NOMO-1 (cell line): Measurements from ENCODE around the gene OR2A7.
"Not testable (repeated sequence)": the region's sequence is repeated elsewhere in the genome, so short reads cannot be mapped to it uniquely, and the experiment has no call there.

ENCODE experiments used
- DNase-seq, 2 experiments: peaks; one replicate each; lab custom pipeline; 2025; ENCODE audit not compliant: unreplicated experiment in 2 of 2; lab: John Stamatoyannopoulos, UW

The OR2A7 gene

GRCh38 chr7:144255471-144255897 is 9.1 kb downstream of the OR2A7 start:
- no peak for DNase-seq

DNA sequence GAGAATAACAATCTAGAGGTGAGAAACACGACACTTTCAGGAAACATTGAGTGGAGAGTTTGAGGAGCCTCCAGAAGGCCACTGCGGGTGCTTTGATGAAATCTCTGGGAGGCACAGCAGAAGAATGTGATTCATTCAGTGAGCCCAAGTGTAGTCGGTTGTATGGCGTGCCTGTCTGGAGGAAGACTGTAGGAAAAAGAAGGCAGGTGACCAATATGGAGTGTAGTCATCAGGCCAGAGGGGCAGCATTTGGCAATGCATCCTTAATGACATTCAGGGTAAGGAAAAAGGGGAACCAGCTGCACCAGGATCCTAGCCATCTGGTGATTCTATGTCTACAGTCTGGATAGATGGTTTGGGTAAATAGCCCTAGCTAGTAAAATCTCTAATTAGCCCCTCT is 12.3 kb downstream of the OR2A7 start:
- DNase-seq, result not testable (repeated sequence)

DNA sequence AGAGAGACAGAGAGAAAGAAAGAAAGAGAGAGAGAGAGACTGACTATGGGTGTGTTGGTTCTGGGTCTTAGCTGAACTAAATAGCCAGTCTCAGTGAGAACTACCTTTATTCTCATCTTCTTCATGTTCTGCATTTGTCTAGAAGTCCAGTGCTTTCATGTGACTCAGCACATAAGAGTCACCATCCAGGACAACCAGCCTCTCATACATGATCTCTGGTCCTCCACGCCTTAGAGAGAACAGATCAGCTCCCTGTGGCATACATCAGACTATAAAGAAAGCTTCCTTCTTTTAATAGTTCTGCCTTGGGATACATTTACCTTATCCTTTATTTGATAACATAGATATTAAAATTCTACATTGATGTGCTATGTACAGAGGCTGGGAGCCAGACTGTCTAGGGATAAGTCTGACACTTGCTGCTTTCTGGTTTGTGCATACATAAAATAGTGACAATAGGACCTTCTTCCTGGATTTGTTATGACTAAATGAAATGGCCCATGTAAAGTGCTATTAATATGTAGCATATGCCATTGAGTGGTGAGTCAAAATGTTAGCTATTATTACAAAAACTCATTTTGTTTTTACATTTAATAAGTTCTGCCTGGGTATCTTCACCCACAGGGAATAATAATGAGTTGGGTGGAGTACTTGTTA is 16.8 kb downstream of the OR2A7 start:
- not testable (repeated sequence) for DNase-seq

DNA sequence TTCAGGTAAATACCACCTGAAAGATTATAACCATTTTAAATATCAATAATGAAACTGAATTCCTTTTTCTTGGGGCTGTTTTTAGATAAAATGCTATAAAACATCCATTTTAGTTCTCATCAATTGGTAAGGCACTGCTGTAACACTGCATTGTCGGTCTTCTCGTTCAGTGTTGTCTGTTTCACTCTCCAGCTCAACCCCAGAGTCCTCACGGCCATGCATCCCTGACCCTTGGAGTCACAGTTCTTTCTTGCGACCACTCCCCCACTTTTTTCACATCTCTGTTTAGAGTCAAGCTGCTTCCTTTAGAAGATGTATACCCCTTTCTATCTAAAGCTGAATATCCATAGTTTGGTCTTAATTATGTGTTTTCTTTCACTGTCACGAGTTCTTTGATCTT is 17.6 kb downstream of the OR2A7 start:
- DNase-seq, result not testable (repeated sequence)

DNA sequence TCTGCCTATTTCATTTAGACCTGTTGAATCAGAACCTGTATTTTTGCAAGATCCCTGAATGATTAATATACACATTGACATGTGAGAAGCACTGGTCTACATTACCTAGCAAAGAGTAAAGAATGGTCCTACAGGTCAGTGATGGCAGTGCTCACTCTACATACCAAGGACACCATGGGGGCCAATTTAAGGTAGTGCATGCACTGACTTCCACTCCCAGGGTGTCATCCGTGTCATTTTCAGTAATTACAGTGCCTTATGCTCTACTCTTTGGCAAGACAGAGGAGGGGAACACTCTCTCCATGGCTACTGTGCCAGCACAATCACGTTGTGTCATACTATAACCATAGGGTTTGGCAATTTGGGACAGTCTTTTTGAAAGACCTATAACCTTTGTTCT is 19.2 kb downstream of the OR2A7 start:
- not testable (repeated sequence) for DNase-seq

DNA sequence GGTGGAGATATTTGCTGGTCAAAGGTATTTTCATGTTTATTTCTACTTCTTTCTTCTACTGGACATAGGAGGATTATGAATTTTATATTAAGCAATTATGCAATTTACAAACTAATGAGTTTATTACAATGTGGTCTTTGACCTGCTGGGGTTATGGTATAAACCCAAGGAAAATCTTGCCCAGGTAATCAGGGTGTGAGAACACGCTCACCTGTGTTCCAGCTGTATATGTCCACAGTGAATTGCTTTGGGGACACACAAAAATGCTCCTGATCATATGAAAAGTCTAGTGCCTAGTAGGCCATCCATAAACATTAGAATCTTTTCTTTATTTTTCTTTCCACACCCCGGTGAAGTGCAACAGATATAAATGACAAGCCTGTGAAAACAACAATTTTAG is 25.2 kb downstream of the OR2A7 start, which contains the start of gene OR2A42:
Gene OR2A42, minus strand, starts transcription at position 241 of the 400 bp plus-strand sequence. CDS start 6,762 bp downstream, outside the sequence.
- not testable (repeated sequence) for DNase-seq

DNA sequence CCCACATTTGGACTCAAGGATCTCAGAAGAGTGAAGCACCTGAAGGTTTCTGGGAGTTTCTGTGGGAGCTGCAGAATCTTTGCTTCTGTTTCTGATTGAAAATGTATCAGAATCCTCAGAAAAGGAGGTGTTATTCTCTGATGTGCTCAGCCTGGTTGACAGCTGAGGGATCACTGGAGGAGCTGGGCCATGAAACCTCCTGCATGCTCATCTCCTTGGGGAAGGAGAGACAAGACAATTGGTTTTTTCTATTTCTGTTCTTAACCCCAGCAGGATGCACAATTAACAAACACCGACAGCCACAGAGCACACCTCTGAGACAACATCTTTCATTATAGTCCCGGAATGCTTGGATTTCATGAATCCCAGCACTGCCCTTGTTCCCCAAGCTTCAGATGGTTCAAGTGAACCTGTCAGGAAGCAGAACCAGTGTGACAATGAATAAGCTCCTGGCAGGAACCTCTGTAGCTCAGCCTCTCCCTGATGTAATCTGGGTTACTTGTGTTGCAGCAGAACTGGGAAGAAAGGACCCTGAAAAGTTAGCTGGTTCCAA is 26.0 kb downstream of the OR2A7 start:
- DNase-seq, result not testable (repeated sequence)

DNA sequence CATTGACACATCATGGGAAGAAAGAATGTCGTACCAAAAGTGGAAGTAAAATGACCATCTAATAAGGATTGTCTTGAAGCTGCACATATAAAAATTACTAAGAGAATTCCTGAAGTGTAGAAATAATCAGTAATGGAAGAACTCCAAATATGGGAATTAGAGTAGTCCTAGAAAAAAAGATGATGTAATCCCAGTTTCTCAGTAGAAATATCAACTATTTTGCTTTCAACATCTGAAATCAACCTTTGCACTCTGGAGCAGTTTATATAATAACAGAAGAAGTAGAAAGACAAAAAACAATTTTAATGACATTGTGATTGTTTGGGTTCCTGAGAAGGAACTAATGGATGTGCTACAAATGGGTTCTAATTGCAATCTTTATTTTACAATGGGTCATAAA is 31.6 kb downstream of the OR2A7 start:
- DNase-seq, result not testable (repeated sequence)

DNA sequence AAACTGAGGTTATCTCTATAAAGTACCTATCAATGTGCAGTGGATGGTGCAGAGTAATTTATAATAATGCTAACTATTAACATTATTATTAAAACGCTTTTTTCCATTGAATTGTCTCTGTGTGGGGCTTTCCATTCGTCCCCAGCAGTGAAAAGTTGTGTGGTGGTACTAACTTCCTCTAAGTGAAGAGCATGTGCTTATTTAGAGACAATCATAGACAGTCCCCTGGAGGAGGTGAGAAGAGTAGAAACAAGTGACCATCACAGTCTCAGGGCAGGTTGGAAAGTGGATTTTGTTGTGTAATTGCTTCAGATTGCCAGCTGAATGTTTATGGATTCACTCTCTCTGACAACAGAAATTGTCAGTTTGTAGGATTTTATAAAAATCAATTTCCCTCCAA is 33.6 kb downstream of the OR2A7 start:
- DNase-seq, result not testable (repeated sequence)

GRCh38 chr7:144228810-144229209 is 35.8 kb downstream of the OR2A7 start:
- DNase-seq, result not testable (repeated sequence)

DNA sequence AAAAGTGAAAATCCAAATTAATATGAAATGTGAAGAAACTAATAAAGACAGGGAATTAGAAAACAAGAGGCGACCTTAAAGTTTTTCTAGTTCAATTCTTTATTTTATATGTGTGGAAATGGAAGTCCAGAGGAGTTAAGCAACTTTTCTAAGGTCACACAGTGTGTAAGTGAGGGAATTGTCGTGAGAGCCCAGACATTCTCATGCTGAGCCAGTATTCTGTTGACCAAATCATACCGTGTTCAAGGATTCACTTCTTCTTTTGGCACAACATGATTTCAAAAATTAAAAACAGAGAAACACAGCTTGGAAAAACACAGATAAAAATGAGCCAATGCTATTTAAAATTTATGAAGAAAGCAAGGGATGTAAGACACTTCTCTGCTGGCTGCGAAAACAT is 37.7 kb downstream of the OR2A7 start:
- DNase-seq, result not testable (repeated sequence)

DNA sequence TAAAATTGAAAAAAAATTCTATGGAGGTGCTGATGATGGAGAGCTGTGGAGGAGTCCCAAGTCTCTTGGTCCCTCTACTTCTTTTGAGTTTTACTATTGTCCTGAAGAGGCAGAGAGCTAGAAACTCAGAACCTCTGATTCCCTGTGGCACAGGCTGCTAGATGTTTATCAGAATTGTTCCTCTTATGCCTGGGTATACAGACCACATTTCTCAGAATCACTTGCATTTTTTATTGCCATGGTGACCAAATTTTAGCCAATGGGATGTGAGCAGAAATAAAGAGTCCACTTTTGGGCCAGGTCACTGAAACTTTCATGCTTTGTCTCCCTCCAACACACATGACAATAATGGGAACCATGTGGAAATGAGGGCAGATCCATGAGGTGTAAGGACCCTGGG is 40.9 kb downstream of the OR2A7 start:
- not testable (repeated sequence) for DNase-seq

GRCh38 chr7:144220531-144220930 is 44.1 kb downstream of the OR2A7 start:
- DNase-seq, result not testable (repeated sequence)

DNA sequence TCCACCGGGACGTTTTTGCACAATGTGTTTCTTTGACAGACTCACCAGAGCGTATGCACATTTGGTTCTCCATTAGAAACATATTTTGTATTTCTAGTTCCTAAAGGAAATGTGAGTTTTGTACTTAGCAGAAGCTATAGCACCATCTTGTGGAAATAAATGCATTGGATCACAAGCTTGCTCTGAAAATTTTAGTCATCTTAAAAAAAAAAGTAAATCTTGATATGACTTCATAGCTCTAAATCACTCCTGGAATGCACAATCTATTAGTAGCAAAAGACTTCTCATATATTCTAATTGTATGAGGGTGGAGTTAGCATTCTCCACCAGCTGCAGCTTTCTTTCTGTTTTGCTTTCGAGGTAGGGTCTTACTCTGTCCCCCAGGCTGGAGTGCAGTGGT is 45.4 kb downstream of the OR2A7 start:
- DNase-seq, result not testable (repeated sequence)

DNA sequence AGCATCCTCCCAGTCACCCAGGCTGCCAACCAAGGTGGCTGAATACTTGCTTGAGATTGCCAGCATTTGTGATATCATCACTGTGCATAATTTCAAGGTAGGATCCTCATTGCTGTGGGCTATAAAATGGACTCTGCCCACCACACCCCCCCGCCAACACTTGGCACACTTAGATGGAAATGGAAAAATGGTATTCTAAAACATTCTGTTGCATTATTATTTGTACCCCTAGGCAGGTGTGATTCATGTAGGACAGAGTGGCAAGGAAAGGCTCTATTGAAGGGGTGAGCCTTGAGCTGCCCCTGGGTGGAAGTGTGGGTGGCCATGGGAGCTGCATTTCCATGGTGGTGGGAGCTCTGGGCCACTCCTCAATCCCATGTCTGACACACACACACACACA is 46.0 kb downstream of the OR2A7 start:
- not testable (repeated sequence) for DNase-seq

DNA sequence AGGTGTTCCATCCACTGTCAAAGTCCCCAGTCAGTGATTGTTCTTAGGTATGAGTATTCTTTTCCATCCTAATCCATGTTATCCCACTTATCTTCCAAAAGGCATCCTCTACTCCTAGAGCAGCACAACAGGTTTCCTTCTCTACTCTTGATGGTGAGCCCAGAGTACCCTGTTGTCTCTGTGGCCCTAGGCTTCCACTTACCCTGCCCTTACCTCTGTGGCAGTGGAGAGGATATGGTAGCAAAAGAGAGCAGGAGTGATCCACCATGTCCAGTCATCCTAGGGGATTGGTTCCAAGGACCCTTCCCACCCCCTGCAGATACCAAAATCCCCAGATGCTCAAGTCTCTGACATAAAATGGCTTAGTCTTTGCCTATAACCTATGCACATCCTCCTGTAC is 47.4 kb downstream of the OR2A7 start:
- DNase-seq, result not testable (repeated sequence)
